Urinary bladder (tissue), 4 donors: ENCODE results near the gene WNT9A. TPM values are rescaled to one million over a fixed set of nuclear protein-coding genes. Genes with fewer than 3 reads are reported as not detected.

Source experiments
- DNase-seq: peaks from one replicate; pipeline ENCODE4 v3.0.0-alpha.2; 2015; ENCODE audit errors: extremely low spot score
- H3K27ac ChIP-seq: one replicate; pipeline ENCODE4 v1.5.1; 2013; ENCODE audit warnings: low read depth, mild to moderate bottlenecking, moderate library complexity
- H3K36me3 ChIP-seq: one replicate; pipeline ENCODE4 v1.6.1; 2013; ENCODE audit warnings: mild to moderate bottlenecking, moderate library complexity; ENCODE audit not compliant: insufficient read depth
- H3K4me1 ChIP-seq: one replicate; pipeline ENCODE4 v1.6.1; 2013; ENCODE audit warnings: mild to moderate bottlenecking, moderate library complexity; ENCODE audit not compliant: insufficient read depth
- H3K4me3 ChIP-seq: one replicate; pipeline ENCODE4 v1.5.1; 2013; ENCODE audit warnings: low read depth, low read length
- WGBS: extraction: QIAGEN DNeasy Blood & Tissue Kit; methylation state at CpG from one replicate; pipeline ENCODE4 v1.1.7; 2013; 5-methylcytosine and 5-hydroxymethylcytosine counted together
- polyA plus RNA-seq: library from polyadenylated mRNA; stranded (reverse); fragments of 200-250 nt; gene quantifications from one replicate; pipeline ENCODE4 v1.2.3, GENCODE V29; 2013
- total RNA-seq: library from RNA; depleted of rRNA; stranded (reverse); fragments of >200 nt; gene quantifications from one replicate; pipeline ENCODE4 v1.2.3, GENCODE V29; 2014
- donor health status: healthy with polysubstance abuse.
- donor health status: healthy.

Gene WNT9A
- total and polyA plus RNA-seq, 2 donors: 2.7 to 9.4 TPM

GRCh38 chr1:227891955-227892488 is 55.7 kb downstream of the WNT9A start:
- no peak for DNase-seq
- H3K4me1 ChIP-seq: no peaks in the 10 kb centered on the region
- no peaks in the 10 kb centered on the region for H3K36me3 ChIP-seq
- H3K27ac ChIP-seq: no peak overlapping the region
- no peak overlapping the region for H3K4me3 ChIP-seq
- WGBS: 90% methylated on average over 6 of the region's 6 CpGs

- DNase-seq: no peak
- 78% methylated on average over 19 of the region's 19 CpGs for WGBS
- Histone ChIP-seq H3K4me3 (no peak overlapping the region), H3K27ac (no peak overlapping the region), H3K36me3 (no peaks in the 10 kb centered on the region), H3K4me1 (no peaks in the 10 kb centered on the region)
Measured at GRCh38 chr1:227891223-227891954, 56.3 kb downstream of the WNT9A start.

- no peak for DNase-seq
- Histone ChIP-seq H3K27ac (no peak overlapping the region), H3K36me3 (no peaks in the 10 kb centered on the region), H3K4me1 (no peaks in the 10 kb centered on the region), H3K4me3 (no peak overlapping the region)
- WGBS: 94% methylated on average over 13 of the region's 13 CpGs
Measured at GRCh38 chr1:227890451-227891222, 57.1 kb downstream of the WNT9A start.

GRCh38 chr1:227889863-227890405 is 57.8 kb downstream of the WNT9A start:
- Histone ChIP-seq H3K36me3 (no peaks in the 10 kb centered on the region), H3K4me1 (no peaks in the 10 kb centered on the region), H3K4me3 (no peak overlapping the region), H3K27ac (no peak overlapping the region)
- 86% methylated on average over 13 of the region's 13 CpGs for WGBS
- no peak for DNase-seq

- Histone ChIP-seq H3K4me3 (no peak overlapping the region), H3K36me3 (no peaks in the 10 kb centered on the region), H3K4me1 (no peaks in the 10 kb centered on the region), H3K27ac (no peak overlapping the region)
- no peak for DNase-seq
- WGBS: 61% methylated on average over 14 of the region's 14 CpGs
Measured at GRCh38 chr1:227889047-227889862, 58.5 kb downstream of the WNT9A start.

- Histone ChIP-seq H3K4me3 (no peak overlapping the region), H3K4me1 (no peaks in the 10 kb centered on the region), H3K36me3 (no peaks in the 10 kb centered on the region), H3K27ac (no peak overlapping the region)
- no peak for DNase-seq
- 87% methylated on average over 8 of the region's 8 CpGs for WGBS
Measured at GRCh38 chr1:227888404-227889046, 59.2 kb downstream of the WNT9A start.

GRCh38 chr1:227887697-227888403 is 59.9 kb downstream of the WNT9A start:
- peak overlapping the region; percentile 57 for H3K4me3 ChIP-seq
- peak; percentile 49 for DNase-seq
- 17% methylated on average over 40 of the region's 40 CpGs for WGBS
- H3K36me3 ChIP-seq: no peaks in the 10 kb centered on the region
- peak overlapping the region; percentile 89 for H3K27ac ChIP-seq
- no peaks in the 10 kb centered on the region for H3K4me1 ChIP-seq

- peak overlapping the region; percentile 57 for H3K4me3 ChIP-seq
- H3K36me3 ChIP-seq: no peaks in the 10 kb centered on the region
- DNase-seq: peak; percentile 71
- H3K27ac ChIP-seq: peak overlapping the region; percentile 89
- 2% methylated on average over 30 of the region's 30 CpGs for WGBS
- H3K4me1 ChIP-seq: no peaks in the 10 kb centered on the region
Measured at GRCh38 chr1:227886993-227887696, 60.6 kb downstream of the WNT9A start.

- peak overlapping the region; percentile 57 for H3K4me3 ChIP-seq
- WGBS: 12% methylated on average over 18 of the region's 18 CpGs
- H3K27ac ChIP-seq: peak overlapping the region; percentile 53
- peak; percentile 59 for DNase-seq
- H3K4me1 ChIP-seq: no peaks in the 10 kb centered on the region
- H3K36me3 ChIP-seq: no peaks in the 10 kb centered on the region
Measured at GRCh38 chr1:227886503-227886961, 61.2 kb downstream of the WNT9A start.

- Histone ChIP-seq H3K36me3 (no peaks in the 10 kb centered on the region), H3K4me1 (no peaks in the 10 kb centered on the region), H3K4me3 (no peak overlapping the region), H3K27ac (peak overlapping the region; percentile 53)
- no peak for DNase-seq
- 35% methylated on average over 14 of the region's 14 CpGs for WGBS
Measured at GRCh38 chr1:227885648-227886502, 61.9 kb downstream of the WNT9A start.

GRCh38 chr1:227885135-227885647 is 62.5 kb downstream of the WNT9A start:
- Histone ChIP-seq H3K4me1 (no peaks in the 10 kb centered on the region), H3K4me3 (no peak overlapping the region), H3K27ac (peak overlapping the region; percentile 53), H3K36me3 (no peaks in the 10 kb centered on the region)
- 77% methylated on average over 8 of the region's 8 CpGs for WGBS
- DNase-seq: no peak
